ENCODE data around the gene SMARCA5. TPM values are rescaled to one million over a fixed set of nuclear protein-coding genes. Genes with fewer than 3 reads are reported as not detected.

The SMARCA5 gene
- total RNA-seq, 1 donor from 2014 or later, result 36.0 TPM

GRCh38 chr4:143538979-143539669 is 25.6 kb downstream of the SMARCA5 start:
- Histone ChIP-seq H3K4me1 (no peaks in the 10 kb centered on the region), H3K4me3 (no peak overlapping the region), H3K27ac (replicated peaks) (no peak overlapping the region), H3K9me3 (replicated peaks) (no peaks in the 10 kb centered on the region), H3K36me3 (peaks cover 97% of the 10 kb centered on the region), H3K27me3 (ENCODE audit: low read depth) (no peaks in the 10 kb centered on the region)
- DNase-seq, result no peak
- intact Hi-C loops (cut with micrococcal nuclease), result no loop called here
- TF ChIP-seq CTCF (IDR thresholded peaks at IDR 0.05; ENCODE audit: borderline replicate concordance), result no peak

GRCh38 chr4:143539670-143540023 is 26.1 kb downstream of the SMARCA5 start:
- intact Hi-C loops (cut with micrococcal nuclease), result no loop called here
- H3K36me3 ChIP-seq, result peaks cover 97% of the 10 kb centered on the region
- H3K9me3 ChIP-seq (replicated peaks), result no peaks in the 10 kb centered on the region
- DNase-seq, result no peak
- no peak overlapping the region for H3K4me3 ChIP-seq
- no peaks in the 10 kb centered on the region for H3K4me1 ChIP-seq
- TF ChIP-seq CTCF (IDR thresholded peaks at IDR 0.05; ENCODE audit: borderline replicate concordance), result no peak
- H3K27me3 ChIP-seq (ENCODE audit: low read depth), result no peaks in the 10 kb centered on the region
- H3K27ac ChIP-seq (replicated peaks), result no peak overlapping the region

- Histone ChIP-seq H3K9me3 (replicated peaks) (no peaks in the 10 kb centered on the region), H3K36me3 (peaks cover 90% of the 10 kb centered on the region), H3K4me1 (peaks cover 8% of the 10 kb centered on the region), H3K27me3 (ENCODE audit: low read depth) (no peaks in the 10 kb centered on the region), H3K4me3 (no peak overlapping the region), H3K27ac (replicated peaks) (no peak overlapping the region)
- TF ChIP-seq CTCF (IDR thresholded peaks at IDR 0.05; ENCODE audit: borderline replicate concordance), result no peak
- intact Hi-C loops (cut with micrococcal nuclease), result no loop called here
- DNase-seq, result no peak
These were observed 36.4 kb downstream of the SMARCA5 start for GRCh38 chr4:143549928-143550327.

GRCh38 chr4:143554728-143555597 is 41.5 kb downstream of the SMARCA5 start:
- DNase-seq, result no peak
- intact Hi-C loops (cut with micrococcal nuclease), result no loop called here
- Histone ChIP-seq H3K36me3 (peaks cover 39% of the 10 kb centered on the region), H3K4me1 (peaks cover 22% of the 10 kb centered on the region), H3K27ac (replicated peaks) (no peak overlapping the region), H3K27me3 (ENCODE audit: low read depth) (no peaks in the 10 kb centered on the region), H3K4me3 (no peak overlapping the region), H3K9me3 (replicated peaks) (no peaks in the 10 kb centered on the region)
- TF ChIP-seq CTCF (IDR thresholded peaks at IDR 0.05; ENCODE audit: borderline replicate concordance), result no peak

- Histone ChIP-seq H3K36me3 (peaks cover 32% of the 10 kb centered on the region), H3K27me3 (ENCODE audit: low read depth) (no peaks in the 10 kb centered on the region), H3K9me3 (replicated peaks) (no peaks in the 10 kb centered on the region), H3K4me1 (peaks cover 19% of the 10 kb centered on the region), H3K27ac (replicated peaks) (no peak overlapping the region), H3K4me3 (no peak overlapping the region)
- TF ChIP-seq CTCF (IDR thresholded peaks at IDR 0.05; ENCODE audit: borderline replicate concordance), result no peak
- intact Hi-C loops (cut with micrococcal nuclease), result no loop called here
- DNase-seq, result no peak
These were observed 42.2 kb downstream of the SMARCA5 start for GRCh38 chr4:143555676-143556075.
